GM12878 (cell line): ENCODE measurements around the gene LMBR1. TPM values are rescaled to one million over a fixed set of nuclear protein-coding genes. Genes with fewer than 3 reads are reported as not detected.
A peak's percentile ranks its signal among the peaks of the same experiment; 100 is the strongest.

ENCODE experiments used
- ATAC-seq: fragments of 200-7000 bp; cut with Tn5 transposase; 3 replicates; pipeline ENCODE4 v1.9.1; 2020; ENCODE audit warnings: mild to moderate bottlenecking, moderate library complexity
- BruUV-seq: library from RNA; stranded (reverse); fragments of 400-500 nt; replicated peaks from 2 replicates; lab custom pipeline; 2021; lab: Mats Ljungman, UMichigan
- CTCF ChIA-PET: fragments of 300-600 bp; sonication (Branson Sonifier 250); formaldehyde crosslinking; extraction: SDS; loops from one replicate; lab custom pipeline; 2021; ENCODE audit warnings: inconsistent platforms; lab: Yijun Ruan, JAX
- POLR2A ChIA-PET: fragments of 350-600 bp; formaldehyde crosslinking; extraction: SDS; loops from one replicate; lab custom pipeline; 2021; ENCODE audit warnings: inconsistent platforms; lab: Charles Lee
- RAD21 ChIA-PET: fragments of 300-600 bp; sonication (Branson Sonifier 250); formaldehyde crosslinking; loops from one replicate; lab custom pipeline; 2023; ENCODE audit warnings: antibody characterized with exemption; ENCODE audit not compliant: unreplicated experiment; lab: Charles Lee
- SMC1A ChIA-PET: fragments of 300-600 bp; sonication (Branson Sonifier 250); formaldehyde crosslinking; loops from one replicate; lab custom pipeline; 2023; ENCODE audit not compliant: unreplicated experiment, uncharacterized antibody; lab: Charles Lee
- DNase-seq: peaks from one replicate; pipeline ENCODE4 v3.0.0-alpha.2; 2011; ENCODE audit warnings: low read depth, low spot score
- FAIRE-seq: peaks from 3 replicates; lab custom pipeline; 2011; peaks lifted over from hg19 to GRCh38; lab: Jason Lieb, UNC
- H2AFZ ChIP-seq: 2 replicates; pipeline ENCODE4 v1.6.0; 2011; ENCODE audit warnings: low read depth, low read length, control low read depth; ENCODE audit not compliant: control insufficient read depth
- H3K27ac ChIP-seq: 2 replicates; pipeline ENCODE4 v1.5.1; 2011; ENCODE audit warnings: control low read depth; ENCODE audit not compliant: control insufficient read depth, insufficient read depth
- H3K27me3 ChIP-seq, 2 experiments: replicated peaks in 1 of 2; 2 replicates each; pipeline versions ENCODE4 v1.6.0 to v1.6.1; 2011; ENCODE audit warnings: low read length in 1 of 2; ENCODE audit not compliant: control insufficient read depth in 2 of 2, insufficient read depth in 2 of 2
- H3K36me3 ChIP-seq, 2 experiments: 2 replicates each; pipeline ENCODE4 v1.5.1; 2011; ENCODE audit warnings: low read length in 1 of 2; ENCODE audit not compliant: control insufficient read depth in 2 of 2, insufficient read depth in 2 of 2
- H3K4me1 ChIP-seq: 2 replicates; pipeline ENCODE4 v1.6.1; 2011; ENCODE audit warnings: mild to moderate bottlenecking, low read length, moderate library complexity, mixed read lengths; ENCODE audit not compliant: control insufficient read depth, insufficient read depth
- H3K4me2 ChIP-seq: 2 replicates; pipeline ENCODE4 v1.6.0; 2011; ENCODE audit warnings: control low read depth; ENCODE audit not compliant: control insufficient read depth, insufficient read depth
- H3K4me3 ChIP-seq: fragments of 200-600 bp; sonication (generic); 2 replicates; pipeline ENCODE4 v1.5.1; 2016
- H3K79me2 ChIP-seq: 2 replicates; pipeline ENCODE4 v1.6.0; 2011; ENCODE audit warnings: low read length; ENCODE audit not compliant: control insufficient read depth, insufficient read depth
- H3K9ac ChIP-seq: 2 replicates; pipeline ENCODE4 v1.8.0; 2011; ENCODE audit warnings: low read length, control low read depth, mixed read lengths; ENCODE audit not compliant: control insufficient read depth, insufficient read depth
- H3K9me3 ChIP-seq: replicated peaks from 3 replicates; pipeline ENCODE4 v1.5.1; 2011; ENCODE audit warnings: mild to moderate bottlenecking, low read length; ENCODE audit not compliant: control insufficient read depth, insufficient read depth
- H4K20me1 ChIP-seq: 2 replicates; pipeline ENCODE4 v1.6.0; 2011; ENCODE audit not compliant: control insufficient read depth, insufficient read depth
- BHLHE40 ChIP-seq, 2 experiments: fragments of 450-650 bp in 1 of 2; IDR thresholded peaks; 2 replicates each; pipeline ENCODE4 v1.6.1; 2011 to 2017; ENCODE audit warnings: low read depth in 2 of 2, borderline replicate concordance in 1 of 2, improper control_type of control experiment in 1 of 2, low read length in 1 of 2, mild to moderate bottlenecking in 1 of 2
- CBX5 ChIP-seq: sonication (generic); IDR thresholded peaks from 2 replicates; pipeline ENCODE4 v1.6.1; 2016; ENCODE audit warnings: low read depth, moderate library complexity, mild to moderate bottlenecking, inconsistent platforms
- EP300 ChIP-seq, 2 experiments: fragments of 150-350 bp in 1 of 2; IDR thresholded peaks; 2 replicates each; pipeline ENCODE4 v1.6.1; 2011 to 2012; ENCODE audit warnings: low read depth in 2 of 2, low read length in 2 of 2, borderline replicate concordance in 1 of 2, improper control_type of control experiment in 1 of 2, inconsistent platforms in 1 of 2; ENCODE audit not compliant: control insufficient read depth in 1 of 2
- GATAD2B ChIP-seq: fragments of 450-650 bp; conservative IDR thresholded peaks from 2 replicates; pipeline ENCODE4 v1.6.1; 2017; ENCODE audit warnings: low read depth, mild to moderate bottlenecking, moderate library complexity
- IRF3 ChIP-seq: fragments of 450-650 bp; IDR thresholded peaks from 2 replicates; pipeline ENCODE4 v1.6.1; 2014; ENCODE audit warnings: mild to moderate bottlenecking
- MEF2A ChIP-seq: IDR thresholded peaks from 2 replicates; pipeline ENCODE4 v1.6.1; 2011; ENCODE audit warnings: low read depth, mild to moderate bottlenecking, low read length, moderate library complexity; ENCODE audit not compliant: insufficient read depth
- NR2C1 ChIP-seq: fragments of 450-650 bp; IDR thresholded peaks from 2 replicates; pipeline ENCODE4 v1.6.1; 2017; ENCODE audit warnings: antibody characterized with exemption, mild to moderate bottlenecking, moderate library complexity
- NRF1 ChIP-seq: conservative IDR thresholded peaks from 2 replicates; pipeline ENCODE4 v1.6.1; 2011; ENCODE audit warnings: mild to moderate bottlenecking, low read depth, low read length, improper control_type of control experiment
- SUZ12 ChIP-seq: fragments of 200-600 bp; sonication (generic); IDR thresholded peaks from one replicate; pipeline ENCODE4 v1.6.1; 2018; ENCODE audit warnings: antibody characterized with exemption, mild to moderate bottlenecking; ENCODE audit not compliant: unreplicated experiment
- ZNF24 ChIP-seq: fragments of 450-650 bp; IDR thresholded peaks from 2 replicates; pipeline ENCODE4 v1.6.1; 2017; ENCODE audit warnings: antibody characterized with exemption, mild to moderate bottlenecking
- ZNF592 ChIP-seq: fragments of 450-650 bp; IDR thresholded peaks from 2 replicates; pipeline ENCODE4 v1.6.1; 2017; ENCODE audit warnings: mild to moderate bottlenecking, moderate library complexity
- WGBS: methylation state at CpG from one replicate; pipeline ENCODE4 v1.1.6; 2016; ENCODE audit warnings: low lambda C conversion rate; ENCODE audit not compliant: insufficient replicate concordance, insufficient coverage; ENCODE audit errors: missing lambda C conversion rate; 5-methylcytosine and 5-hydroxymethylcytosine counted together
- in situ Hi-C: fragments of 300-500 bp; cut with MboI; formaldehyde crosslinking; loops from 9 replicates; pipeline ENCODE4 v1.14.3; 2018; ENCODE audit warnings: mixed read lengths
- intact Hi-C: fragments of 100-400 bp; cut with micrococcal nuclease; formaldehyde crosslinking; loops from one replicate; pipeline ENCODE4 v1.14.2; 2022; ENCODE audit not compliant: unreplicated experiment
- polyA plus RNA-seq, 11 experiments: library from polyadenylated mRNA; depleted of rRNA in 4 of 11; unstranded in 6 of 11; stranded (reverse) in 5 of 11; fragments of >200 nt; fragmentation: Nextera tagmentation in 4 of 11; fragmentation: Illumina TruSeq in 1 of 11; extraction: Ambion mirVana in 4 of 11; extraction: Trizol in 1 of 11; gene quantifications; 1 replicate in 1 of 11; 2 replicates in 10 of 11; pipeline versions ENCODE4 v1.2.1 to v1.2.3, GENCODE V29; 2011 to 2016; ENCODE audit warnings: inconsistent platforms in 2 of 11, missing spikeins in 2 of 11, low read depth in 1 of 11
- total RNA-seq, 4 experiments: library from RNA; depleted of rRNA in 3 of 4; stranded (reverse); fragments of >200 nt in 3 of 4; fragmentation: Illumina TruSeq in 1 of 4; extraction: Trizol in 1 of 4; gene quantifications; 2 replicates each; pipeline versions ENCODE4 v1.2.1 to v1.2.3, GENCODE V29; 2013 to 2021

The LMBR1 gene
- total and polyA plus RNA-seq, 10 of the 15 experiments (the other 5 are each of a cell fraction or from before 2014, with no cell fraction given) = 4.0 to 63.5 (median 28.8) TPM

- H3K9me3 ChIP-seq = peaks cover 1% of the 10 kb centered on the region; the same call in 2 of the 3 replicates
- in situ Hi-C loops = no loop called here
- H3K4me3 ChIP-seq = no peak overlapping the region
- ATAC-seq (no peak), DNase-seq (no peak), FAIRE-seq (no peak)
- no TSS peak for BruUV-seq
- H3K4me2 ChIP-seq = no peak overlapping the region
- RAD21 ChIA-PET = no interaction called here
- 82% methylated on average over 1 of the region's 1 CpG for WGBS
- no peaks in the 10 kb centered on the region for H3K79me2 ChIP-seq
- SMC1A ChIA-PET = interaction anchor here (0.6 to 2.4 kb wide), 4 partner anchors 10 to 1987 kb away, joined by 3 to 8 read pairs (median 3); no protein-coding TSS in a partner anchor
- no peak overlapping the region for H2AFZ ChIP-seq
- intact Hi-C loops = no loop called here
- TF ChIP-seq CBX5 = peak; percentile 88; the same call in 1 of the 2 replicates
- TF ChIP-seq MEF2A = no peak
- H3K36me3 ChIP-seq = peaks cover 2 to 7% of the 10 kb centered on the region in 2 experiments; a peak in 3 of 4 replicates
- no peak overlapping the region for H3K27ac ChIP-seq
- no peaks in the 10 kb centered on the region for H3K4me1 ChIP-seq
- no peak overlapping the region for H3K9ac ChIP-seq
- no peaks in the 10 kb centered on the region for H4K20me1 ChIP-seq
- H3K27me3 ChIP-seq = no peaks in the 10 kb centered on the region
- POLR2A ChIA-PET = no interaction called here
- CTCF ChIA-PET = interaction anchor here (0.7 to 0.9 kb wide), 2 partner anchors 9 to 12 kb away, joined by 3 read pairs; no protein-coding TSS in a partner anchor
Observed at GRCh38 chr7:156733638-156734037, 159.3 kb downstream of the LMBR1 start.

- Histone ChIP-seq H4K20me1 (no peaks in the 10 kb centered on the region), H3K4me2 (no peak overlapping the region), H3K9me3 (peaks cover 1% of the 10 kb centered on the region; the same call in 2 of the 3 replicates), H3K27me3 (no peaks in the 10 kb centered on the region), H2AFZ (no peak overlapping the region), H3K36me3 (peaks cover 0 to 7% of the 10 kb centered on the region in 2 experiments; a peak in 1 of 4 replicates), H3K27ac (no peak overlapping the region), H3K9ac (no peak overlapping the region), H3K79me2 (no peaks in the 10 kb centered on the region), H3K4me1 (no peaks in the 10 kb centered on the region), H3K4me3 (no peak overlapping the region)
- DNase-seq (no peak), FAIRE-seq (no peak), ATAC-seq (no peak)
- intact Hi-C loops = no loop called here
- CTCF ChIA-PET = no interaction called here
- 95% methylated on average over 4 of the region's 4 CpGs for WGBS
- no TSS peak for BruUV-seq
- POLR2A ChIA-PET = no interaction called here
- RAD21 ChIA-PET = no interaction called here
- SMC1A ChIA-PET = interaction anchor here (0.9 to 2.4 kb wide), 4 partner anchors 10 to 15 kb away, joined by 3 to 8 read pairs (median 4); no protein-coding TSS in a partner anchor
- in situ Hi-C loops = no loop called here
- TF ChIP-seq SUZ12 = no peak
- no peak for TF ChIP-seq NR2C1
- no peak for TF ChIP-seq EP300 (IDR thresholded peaks at IDR 0.05; ENCODE audit: borderline replicate concordance in 1 of 2, control insufficient read depth in 1 of 2, low read depth in 2 of 2, low read length in 2 of 2)
- no peak for TF ChIP-seq ZNF592
- no peak for TF ChIP-seq IRF3
- TF ChIP-seq NRF1 = no peak
- no peak for TF ChIP-seq ZNF24
- TF ChIP-seq GATAD2B = no peak
- TF ChIP-seq BHLHE40 (IDR thresholded peaks at IDR 0.05; ENCODE audit: borderline replicate concordance in 1 of 2, low read depth in 2 of 2, low read length in 1 of 2) = no peak
Observed at GRCh38 chr7:156732091-156732625, 160.8 kb downstream of the LMBR1 start.
